HFF-Myc (cell line): Measurements from ENCODE around the gene ARID1A.

ENCODE experiments used
- DNase-seq: peaks from one replicate; pipeline ENCODE4 v3.0.0-alpha.2; 2011; ENCODE audit warnings: low read depth; ENCODE audit errors: extremely low read depth
- H3K4me3 ChIP-seq: replicated peaks from 2 replicates; pipeline ENCODE4 v1.5.1; 2011; ENCODE audit warnings: low read depth, mild to moderate bottlenecking, control low read depth, low read length
- TF ChIP-seq, protein P1 (sequence below): IDR thresholded peaks from 2 replicates; pipeline ENCODE4 v1.5.1; 2012; ENCODE audit warnings: mild to moderate bottlenecking, low read depth, low read length, control low read depth; ENCODE audit errors: missing control alignments

ARID1A gene

DNA sequence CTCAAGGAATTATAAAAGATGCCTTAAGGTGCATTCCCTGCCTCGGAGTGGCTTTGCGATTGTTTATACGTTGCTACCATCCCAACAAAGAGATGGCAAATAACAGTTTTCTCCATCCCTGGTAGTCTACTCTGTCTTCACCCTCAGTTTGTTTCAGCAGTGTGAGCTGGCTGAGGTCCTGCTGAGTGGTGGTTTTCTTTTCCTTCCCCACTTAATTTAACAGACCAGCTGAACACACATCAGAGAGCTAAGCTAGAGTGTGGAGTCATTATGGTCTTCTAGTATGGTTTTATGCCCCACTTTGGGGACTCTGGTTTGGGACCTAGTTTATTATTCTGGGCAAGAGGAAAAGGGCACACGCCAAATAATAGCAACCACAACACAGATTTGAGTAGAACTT, 94.1 kb downstream of the ARID1A start:
- H3K4me3 ChIP-seq = no peak overlapping the region
- DNase-seq = no peak
- TF ChIP-seq, protein P1, sequence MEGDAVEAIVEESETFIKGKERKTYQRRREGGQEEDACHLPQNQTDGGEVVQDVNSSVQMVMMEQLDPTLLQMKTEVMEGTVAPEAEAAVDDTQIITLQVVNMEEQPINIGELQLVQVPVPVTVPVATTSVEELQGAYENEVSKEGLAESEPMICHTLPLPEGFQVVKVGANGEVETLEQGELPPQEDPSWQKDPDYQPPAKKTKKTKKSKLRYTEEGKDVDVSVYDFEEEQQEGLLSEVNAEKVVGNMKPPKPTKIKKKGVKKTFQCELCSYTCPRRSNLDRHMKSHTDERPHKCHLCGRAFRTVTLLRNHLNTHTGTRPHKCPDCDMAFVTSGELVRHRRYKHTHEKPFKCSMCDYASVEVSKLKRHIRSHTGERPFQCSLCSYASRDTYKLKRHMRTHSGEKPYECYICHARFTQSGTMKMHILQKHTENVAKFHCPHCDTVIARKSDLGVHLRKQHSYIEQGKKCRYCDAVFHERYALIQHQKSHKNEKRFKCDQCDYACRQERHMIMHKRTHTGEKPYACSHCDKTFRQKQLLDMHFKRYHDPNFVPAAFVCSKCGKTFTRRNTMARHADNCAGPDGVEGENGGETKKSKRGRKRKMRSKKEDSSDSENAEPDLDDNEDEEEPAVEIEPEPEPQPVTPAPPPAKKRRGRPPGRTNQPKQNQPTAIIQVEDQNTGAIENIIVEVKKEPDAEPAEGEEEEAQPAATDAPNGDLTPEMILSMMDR = no peak

DNA sequence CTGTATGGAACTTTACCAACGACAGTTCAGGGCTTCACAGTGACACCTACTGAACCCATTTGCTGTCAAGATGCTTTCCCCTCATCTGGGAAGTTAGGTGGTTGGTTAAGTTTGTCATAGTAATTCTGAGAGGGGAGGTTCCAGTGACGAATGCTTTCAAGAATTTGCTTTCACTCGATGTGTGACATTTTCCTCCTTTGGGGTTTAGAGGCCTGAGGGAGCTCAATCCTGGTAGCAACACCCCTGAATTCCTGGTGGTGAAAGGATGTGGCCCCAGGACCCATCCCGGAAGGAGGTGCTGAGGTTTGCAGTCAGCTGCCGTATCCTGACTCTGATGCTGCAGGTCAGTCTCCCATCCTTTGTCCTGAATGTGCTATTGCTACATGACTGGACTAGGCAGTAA, 94.7 kb downstream of the ARID1A start:
- TF ChIP-seq, protein P1 = no peak
- no peak for DNase-seq
- H3K4me3 ChIP-seq = no peak overlapping the region

DNA sequence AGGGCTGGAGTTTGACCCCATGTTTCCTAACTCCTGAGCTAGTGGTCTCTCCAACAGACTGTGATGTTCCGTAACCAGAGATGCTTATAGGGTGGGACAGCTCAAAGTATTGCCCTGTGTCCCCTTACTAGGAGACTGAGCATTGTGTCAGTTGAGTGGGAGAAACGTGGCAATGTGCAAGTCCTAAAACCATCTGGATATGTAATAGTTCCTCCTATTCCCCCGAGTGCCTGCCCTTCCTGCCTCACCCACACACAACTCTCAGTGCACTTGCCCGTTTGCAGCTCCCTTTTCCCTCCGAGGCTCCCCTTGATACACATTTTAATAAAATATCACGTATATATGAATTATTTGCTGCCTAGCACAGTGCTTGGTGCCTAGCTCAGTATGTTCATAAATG, 95.3 kb downstream of the ARID1A start:
- DNase-seq = no peak
- TF ChIP-seq, protein P1 = no peak
- H3K4me3 ChIP-seq = no peak overlapping the region

DNA sequence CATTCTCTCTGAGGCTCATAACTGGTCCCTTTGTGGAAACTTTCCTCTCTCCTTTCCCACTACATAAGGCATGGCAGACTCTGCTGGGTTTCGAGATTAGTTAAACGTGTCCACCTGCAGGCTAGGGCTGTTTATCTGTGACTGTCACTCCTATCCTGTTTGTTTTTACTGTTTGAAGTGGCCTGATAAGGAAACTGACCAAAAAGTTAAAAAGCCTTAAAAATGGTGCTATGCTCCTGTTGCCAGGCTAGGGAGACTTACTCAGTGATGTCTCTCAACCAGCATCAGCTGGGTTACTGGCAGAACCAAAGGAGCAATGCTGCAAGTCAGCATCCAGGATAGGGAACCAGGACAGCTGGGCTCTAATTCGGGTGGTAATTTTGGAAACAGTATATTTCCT, 95.8 kb downstream of the ARID1A start:
- H3K4me3 ChIP-seq = no peak overlapping the region
- DNase-seq = no peak
- TF ChIP-seq, protein P1 = no peak

DNA sequence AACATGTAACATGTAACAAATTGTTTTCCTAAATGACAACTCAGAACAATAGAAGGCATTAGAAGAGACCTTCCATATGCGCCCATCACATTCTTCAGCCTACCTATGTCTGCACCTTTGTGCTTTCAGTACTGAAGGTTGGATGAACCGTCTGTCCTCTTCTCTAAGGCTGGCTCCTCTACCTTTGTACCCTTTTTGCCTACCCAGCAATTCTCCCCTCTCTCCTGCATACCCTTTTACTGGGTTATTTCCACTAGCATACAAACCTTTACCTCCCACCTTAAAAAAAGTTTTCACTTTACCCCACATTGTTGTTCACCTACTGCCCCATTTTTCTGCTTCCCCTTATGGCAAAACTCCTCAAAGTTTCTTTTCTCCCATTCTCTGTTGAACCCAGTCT, 97.1 kb downstream of the ARID1A start:
- TF ChIP-seq, protein P1 = no peak
- no peak for DNase-seq
- H3K4me3 ChIP-seq = no peak overlapping the region

DNA sequence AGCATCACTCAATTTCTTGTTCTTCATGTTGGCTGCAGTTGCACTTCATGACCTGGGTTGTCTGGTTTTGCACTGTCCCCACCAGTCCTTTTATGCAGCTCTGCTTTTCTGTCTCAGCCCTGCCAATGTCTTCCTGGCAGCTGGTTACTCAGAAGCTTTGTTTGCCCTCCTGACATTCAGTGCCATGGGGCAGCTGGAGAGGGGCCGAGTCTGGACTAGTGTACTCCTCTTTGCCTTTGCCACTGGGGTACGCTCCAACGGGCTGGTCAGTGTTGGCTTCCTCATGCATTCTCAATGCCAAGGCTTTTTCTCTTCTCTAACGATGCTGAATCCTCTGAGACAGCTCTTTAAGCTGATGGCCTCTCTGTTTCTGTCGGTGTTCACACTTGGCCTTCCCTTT, 98.6 kb downstream of the ARID1A start:
- H3K4me3 ChIP-seq = no peak overlapping the region
- TF ChIP-seq, protein P1 = no peak
- DNase-seq = no peak

DNA sequence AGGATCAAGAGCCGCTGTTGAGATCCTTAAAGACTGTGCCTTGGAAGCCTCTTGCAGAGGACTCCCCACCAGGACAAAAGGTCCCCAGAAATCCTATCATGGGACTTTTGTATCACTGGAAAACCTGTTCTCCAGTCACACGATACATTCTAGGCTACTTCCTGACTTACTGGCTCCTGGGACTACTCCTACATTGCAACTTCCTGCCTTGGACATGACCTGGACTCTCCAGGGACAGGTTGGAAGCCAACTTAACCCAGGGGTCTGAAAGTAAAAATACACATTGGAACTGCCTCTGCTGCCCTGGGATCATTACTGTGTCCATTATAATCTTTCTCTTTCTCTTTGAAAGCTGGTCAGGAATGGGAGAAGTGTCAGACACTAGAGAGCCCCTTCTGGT, 101.8 kb downstream of the ARID1A start:
- DNase-seq = no peak
- TF ChIP-seq, protein P1 = no peak

More for the DNA sequence above, 101.8 kb downstream of the ARID1A start:
- no peak overlapping the region for H3K4me3 ChIP-seq
